PFSK-1 (cell line): ENCODE measurements around the gene UGT1A1.

Experiments used
- FOXP2 ChIP-seq: optimal IDR thresholded peaks from 2 replicates; pipeline ENCODE3; 2011; ENCODE audit warnings: borderline replicate concordance, control low read depth, inconsistent platforms; ENCODE audit not compliant: insufficient read depth; ENCODE audit errors: extremely low read length, extremely low read depth
- POLR2AphosphoS5 ChIP-seq: IDR thresholded peaks from 2 replicates; pipeline ENCODE4 v1.6.1; 2012; ENCODE audit warnings: low read depth, mild to moderate bottlenecking, control low read depth, low read length, moderate library complexity
- REST ChIP-seq, 2 experiments: IDR thresholded peaks; 2 replicates each; pipeline versions ENCODE4 v1.6.1 to v1.8.0; 2011 to 2012; ENCODE audit warnings: low read depth in 2 of 2, low read length in 2 of 2, control low read depth in 1 of 2, inconsistent platforms in 1 of 2, mild to moderate bottlenecking in 1 of 2, moderate library complexity in 1 of 2; ENCODE audit not compliant: insufficient read depth in 1 of 2
- SIN3A ChIP-seq: IDR thresholded peaks from 2 replicates; pipeline ENCODE4 v1.6.1; 2012; ENCODE audit warnings: mild to moderate bottlenecking, low read length, moderate library complexity, borderline replicate concordance; ENCODE audit not compliant: insufficient read depth
- TAF1 ChIP-seq: IDR thresholded peaks from 2 replicates; pipeline ENCODE4 v1.6.1; 2012; ENCODE audit warnings: low read length, control low read depth, borderline replicate concordance; ENCODE audit not compliant: insufficient read depth

- TF ChIP-seq SIN3A (no peak), POLR2AphosphoS5 (no peak), REST (IDR thresholded peaks at IDR 0.05; ENCODE audit: insufficient read depth in 1 of 2, low read depth in 2 of 2, low read length in 2 of 2) (no peak), TAF1 (no peak), FOXP2 (no peak)
These were observed 47.3 kb downstream of the UGT1A1 start for GRCh38 chr2:233807215-233807865.
